ENCODE measurements around the gene NSRP1. TPM values are rescaled to one million over a fixed set of nuclear protein-coding genes. Genes with fewer than 3 reads are reported as not detected.

The NSRP1 gene
- total and polyA plus RNA-seq, 4 donors = 12.9 to 29.2 (median 21.3) TPM

DNA sequence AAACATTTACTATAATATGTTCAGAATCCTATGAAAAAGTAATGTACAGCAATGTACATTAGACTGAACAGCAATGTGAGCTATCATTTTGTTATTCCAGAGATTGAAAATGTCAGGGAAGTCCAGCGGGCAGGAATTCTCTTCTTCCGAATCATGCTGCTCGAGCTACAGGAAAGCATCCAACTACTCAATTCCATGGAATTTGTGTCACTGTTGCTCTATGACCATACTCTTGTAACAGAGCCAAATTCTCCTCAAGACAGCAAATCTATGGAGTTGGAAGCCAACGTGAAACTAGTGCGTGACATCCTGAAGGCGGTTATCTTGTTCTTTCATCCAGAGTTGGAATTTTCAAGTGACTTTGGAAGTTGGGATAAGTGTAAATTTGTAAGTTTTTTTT is 24.8 kb upstream of the NSRP1 start:
- peak overlapping the region; percentile 33 for H3K27ac ChIP-seq (ENCODE audit: low read depth, low read length)
- WGBS (ENCODE audit: insufficient coverage) = 62% methylated on average over 4 of the region's 6 CpGs
- H3K4me3 ChIP-seq (ENCODE audit: low read depth, low read length) = no peak overlapping the region
- H3K27me3 ChIP-seq (ENCODE audit: control insufficient read depth, insufficient read depth, low read length) = peaks cover 3% of the 10 kb centered on the region
- H3K4me1 ChIP-seq (ENCODE audit: control insufficient read depth, insufficient read depth, low read length) = peaks cover 3% of the 10 kb centered on the region
- H3K36me3 ChIP-seq (ENCODE audit: control insufficient read depth, insufficient read depth, low read length) = no peaks in the 10 kb centered on the region
- peak in 2 of 6 donors; percentile 25 to 40 for DNase-seq (ENCODE audit: low read depth in 4 of 6, low spot score in 6 of 6)
- no peaks in the 10 kb centered on the region for H3K9me3 ChIP-seq (ENCODE audit: control insufficient read depth, insufficient read depth, low read length)

DNA sequence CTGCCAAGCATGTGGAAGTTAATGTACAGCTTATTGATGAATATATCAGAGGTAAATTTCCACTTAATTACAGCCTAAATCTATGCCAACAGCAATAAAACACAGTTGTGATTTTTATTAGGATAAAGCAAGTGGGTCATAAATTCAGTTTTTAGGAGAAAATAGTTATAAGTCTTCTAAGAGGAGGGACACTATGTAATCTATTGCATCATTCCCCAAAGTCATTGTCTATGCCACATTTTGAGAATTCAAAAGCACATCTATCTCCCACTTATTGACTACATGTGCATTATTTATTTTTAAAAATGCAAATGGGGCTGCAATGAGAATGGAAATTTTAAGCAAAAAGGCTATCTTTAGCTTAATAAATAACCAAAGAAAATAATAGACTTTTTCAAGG is 23.7 kb upstream of the NSRP1 start:
- H3K4me1 ChIP-seq (ENCODE audit: control insufficient read depth, insufficient read depth, low read length) = peaks cover 3% of the 10 kb centered on the region
- H3K27me3 ChIP-seq (ENCODE audit: control insufficient read depth, insufficient read depth, low read length) = peaks cover 3% of the 10 kb centered on the region
- H3K27ac ChIP-seq (ENCODE audit: low read depth, low read length) = no peak overlapping the region
- no peak overlapping the region for H3K4me3 ChIP-seq (ENCODE audit: low read depth, low read length)
- no peaks in the 10 kb centered on the region for H3K36me3 ChIP-seq (ENCODE audit: control insufficient read depth, insufficient read depth, low read length)
- no peak for DNase-seq (ENCODE audit: low read depth in 4 of 6, low spot score in 6 of 6)
- H3K9me3 ChIP-seq (ENCODE audit: control insufficient read depth, insufficient read depth, low read length) = no peaks in the 10 kb centered on the region

DNA sequence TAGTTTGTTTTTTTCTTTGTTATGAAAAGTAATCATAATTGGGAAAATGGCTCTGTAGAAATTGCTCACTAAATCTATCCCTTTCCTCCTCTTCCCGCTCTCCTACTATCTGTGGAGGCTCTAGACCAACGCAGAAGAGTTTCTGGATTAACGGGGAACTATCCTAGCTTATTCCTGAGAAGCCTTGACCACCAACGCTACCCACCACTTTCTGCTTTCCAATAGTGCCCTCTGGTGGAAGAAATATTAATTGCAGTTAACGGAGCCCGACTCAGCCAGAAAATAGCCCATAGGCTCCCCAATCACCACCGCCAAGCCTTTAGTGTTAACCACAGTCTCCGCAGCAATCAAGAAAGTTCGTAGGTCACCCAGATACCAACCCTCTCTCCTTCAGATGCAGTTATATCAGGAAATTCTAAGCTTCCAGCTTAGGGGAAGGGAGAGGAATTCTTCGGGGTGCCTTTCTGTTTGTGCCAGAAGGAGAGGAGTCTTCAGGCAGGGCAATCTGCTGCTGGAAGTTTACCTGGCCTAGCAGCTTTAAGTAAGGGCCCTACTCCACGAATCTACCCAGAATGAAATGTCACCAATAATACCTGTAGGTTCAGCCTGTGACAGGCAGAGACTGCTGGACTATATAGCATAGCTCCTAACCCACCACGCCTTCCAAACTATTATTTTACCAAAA is 23.0 kb upstream of the NSRP1 start:
- peaks cover 3% of the 10 kb centered on the region for H3K27me3 ChIP-seq (ENCODE audit: control insufficient read depth, insufficient read depth, low read length)
- no peak overlapping the region for H3K27ac ChIP-seq (ENCODE audit: low read depth, low read length)
- peaks cover 3% of the 10 kb centered on the region for H3K4me1 ChIP-seq (ENCODE audit: control insufficient read depth, insufficient read depth, low read length)
- no peaks in the 10 kb centered on the region for H3K36me3 ChIP-seq (ENCODE audit: control insufficient read depth, insufficient read depth, low read length)
- WGBS (ENCODE audit: insufficient coverage) = 10% methylated on average over 4 of the region's 12 CpGs
- peak; percentile 57 to 94 (median 68) for DNase-seq (ENCODE audit: low read depth in 4 of 6, low spot score in 6 of 6)
- no peak overlapping the region for H3K4me3 ChIP-seq (ENCODE audit: low read depth, low read length)
- no peaks in the 10 kb centered on the region for H3K9me3 ChIP-seq (ENCODE audit: control insufficient read depth, insufficient read depth, low read length)

DNA sequence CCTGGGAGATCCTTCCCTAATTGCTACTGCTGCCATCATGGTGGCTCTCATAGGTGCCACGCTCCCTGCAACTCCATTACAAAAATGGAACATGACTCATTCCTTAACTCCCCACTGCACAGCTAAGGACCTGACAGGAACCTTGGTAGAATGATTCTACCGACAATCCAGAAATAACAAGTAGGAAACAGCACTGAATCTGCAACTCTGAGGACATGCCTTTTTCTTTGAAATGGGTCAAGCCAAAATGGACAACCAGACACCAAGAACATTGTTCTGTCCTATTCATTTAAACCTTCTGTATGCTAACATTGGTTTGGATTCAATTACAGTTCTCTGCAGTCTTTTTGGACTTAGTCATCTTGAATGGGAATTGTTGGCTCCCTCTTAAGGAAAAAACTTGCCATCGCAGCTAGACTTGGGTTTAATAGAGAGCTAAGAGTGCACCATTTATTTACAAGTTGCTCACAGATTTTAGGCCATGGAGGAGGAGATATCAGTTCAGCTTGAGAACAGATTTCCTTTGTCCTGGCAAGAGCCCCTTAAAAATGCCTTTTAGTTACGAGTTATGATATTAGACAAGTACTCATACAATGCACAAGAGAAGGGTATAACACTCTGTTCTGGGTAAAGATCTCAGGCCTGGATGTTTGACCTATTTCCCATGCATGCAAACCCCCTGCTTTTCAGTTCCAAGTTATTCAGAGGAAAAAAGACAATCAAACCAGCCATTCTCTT is 20.9 kb upstream of the NSRP1 start:
- Histone ChIP-seq H3K4me3 (ENCODE audit: low read depth, low read length) (no peak overlapping the region), H3K9me3 (ENCODE audit: control insufficient read depth, insufficient read depth, low read length) (no peaks in the 10 kb centered on the region), H3K27ac (ENCODE audit: low read depth, low read length) (no peak overlapping the region), H3K36me3 (ENCODE audit: control insufficient read depth, insufficient read depth, low read length) (no peaks in the 10 kb centered on the region), H3K4me1 (ENCODE audit: control insufficient read depth, insufficient read depth, low read length) (peaks cover 3% of the 10 kb centered on the region), H3K27me3 (ENCODE audit: control insufficient read depth, insufficient read depth, low read length) (peaks cover 3% of the 10 kb centered on the region)
- 93% methylated on average over 2 of the region's 4 CpGs for WGBS (ENCODE audit: insufficient coverage)
- DNase-seq (ENCODE audit: low read depth in 4 of 6, low spot score in 6 of 6) = peak in 3 of 6 donors; percentile 31 to 77 (median 57)

DNA sequence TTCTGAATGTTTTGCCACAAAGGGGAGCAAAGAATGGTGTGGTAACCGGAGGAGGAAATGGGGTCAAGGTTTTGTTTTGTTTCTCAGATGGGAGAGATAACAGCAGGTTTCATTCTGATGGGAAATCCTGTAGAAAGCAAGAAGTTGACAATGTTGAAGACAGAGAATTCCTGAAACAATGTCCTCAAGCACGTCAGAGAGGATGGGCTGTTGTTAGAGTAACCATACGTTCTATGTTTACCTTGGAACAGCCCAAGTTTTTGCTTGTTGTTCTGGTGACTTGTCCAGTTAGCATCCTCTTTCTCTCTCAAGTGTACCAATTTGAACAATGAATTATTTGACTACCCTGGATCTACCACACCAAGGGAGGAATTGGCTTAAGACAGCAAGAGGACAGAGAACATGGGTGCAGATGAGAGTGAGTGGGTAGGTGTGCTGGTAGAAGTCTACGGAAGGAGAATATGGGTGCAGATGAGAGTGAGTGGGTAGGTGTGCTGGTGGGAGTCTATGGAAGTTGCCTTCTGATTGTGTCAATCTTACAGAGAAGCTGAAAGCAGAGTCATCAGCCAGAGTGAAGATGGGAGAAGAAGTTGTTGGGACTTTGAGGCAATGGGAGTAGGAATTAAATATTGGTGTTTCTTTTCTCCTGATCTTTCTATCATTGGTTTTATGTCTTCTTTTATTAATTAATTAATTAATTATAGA is 14.8 kb upstream of the NSRP1 start:
- H3K4me1 ChIP-seq (ENCODE audit: control insufficient read depth, insufficient read depth, low read length) = no peaks in the 10 kb centered on the region
- H3K36me3 ChIP-seq (ENCODE audit: control insufficient read depth, insufficient read depth, low read length) = no peaks in the 10 kb centered on the region
- WGBS (ENCODE audit: insufficient coverage) = 74% methylated on average over 2 of the region's 4 CpGs
- no peak overlapping the region for H3K4me3 ChIP-seq (ENCODE audit: low read depth, low read length)
- H3K27me3 ChIP-seq (ENCODE audit: control insufficient read depth, insufficient read depth, low read length) = no peaks in the 10 kb centered on the region
- no peaks in the 10 kb centered on the region for H3K9me3 ChIP-seq (ENCODE audit: control insufficient read depth, insufficient read depth, low read length)
- H3K27ac ChIP-seq (ENCODE audit: low read depth, low read length) = no peak overlapping the region
- DNase-seq (ENCODE audit: low read depth in 4 of 6, low spot score in 6 of 6) = no peak

DNA sequence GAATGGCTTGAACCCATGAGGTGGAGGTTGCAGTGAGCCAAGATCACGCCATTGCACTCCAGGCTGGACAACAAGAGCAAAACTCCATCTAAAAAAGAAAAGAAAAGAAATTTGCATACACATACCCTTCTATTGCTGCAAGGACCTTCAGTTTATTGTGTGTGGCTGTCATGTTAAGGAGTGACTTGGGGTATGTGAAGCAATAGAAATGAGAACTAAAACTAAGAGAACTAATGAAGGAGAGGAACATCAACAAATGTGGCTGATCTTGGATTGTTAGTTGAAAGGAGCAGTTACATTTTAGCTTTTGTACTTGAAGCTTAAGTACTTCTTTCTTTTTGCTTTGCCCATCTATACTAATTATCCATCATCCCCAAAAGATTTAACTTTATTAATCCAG is 12.7 kb upstream of the NSRP1 start:
- Histone ChIP-seq H3K4me1 (ENCODE audit: control insufficient read depth, insufficient read depth, low read length) (no peaks in the 10 kb centered on the region), H3K4me3 (ENCODE audit: low read depth, low read length) (no peak overlapping the region), H3K36me3 (ENCODE audit: control insufficient read depth, insufficient read depth, low read length) (no peaks in the 10 kb centered on the region), H3K27ac (ENCODE audit: low read depth, low read length) (no peak overlapping the region), H3K9me3 (ENCODE audit: control insufficient read depth, insufficient read depth, low read length) (no peaks in the 10 kb centered on the region), H3K27me3 (ENCODE audit: control insufficient read depth, insufficient read depth, low read length) (no peaks in the 10 kb centered on the region)
- no CpG with 5 or more reads among the region's 1 CpG for WGBS (ENCODE audit: insufficient coverage)
- DNase-seq (ENCODE audit: low read depth in 4 of 6, low spot score in 6 of 6) = no peak

DNA sequence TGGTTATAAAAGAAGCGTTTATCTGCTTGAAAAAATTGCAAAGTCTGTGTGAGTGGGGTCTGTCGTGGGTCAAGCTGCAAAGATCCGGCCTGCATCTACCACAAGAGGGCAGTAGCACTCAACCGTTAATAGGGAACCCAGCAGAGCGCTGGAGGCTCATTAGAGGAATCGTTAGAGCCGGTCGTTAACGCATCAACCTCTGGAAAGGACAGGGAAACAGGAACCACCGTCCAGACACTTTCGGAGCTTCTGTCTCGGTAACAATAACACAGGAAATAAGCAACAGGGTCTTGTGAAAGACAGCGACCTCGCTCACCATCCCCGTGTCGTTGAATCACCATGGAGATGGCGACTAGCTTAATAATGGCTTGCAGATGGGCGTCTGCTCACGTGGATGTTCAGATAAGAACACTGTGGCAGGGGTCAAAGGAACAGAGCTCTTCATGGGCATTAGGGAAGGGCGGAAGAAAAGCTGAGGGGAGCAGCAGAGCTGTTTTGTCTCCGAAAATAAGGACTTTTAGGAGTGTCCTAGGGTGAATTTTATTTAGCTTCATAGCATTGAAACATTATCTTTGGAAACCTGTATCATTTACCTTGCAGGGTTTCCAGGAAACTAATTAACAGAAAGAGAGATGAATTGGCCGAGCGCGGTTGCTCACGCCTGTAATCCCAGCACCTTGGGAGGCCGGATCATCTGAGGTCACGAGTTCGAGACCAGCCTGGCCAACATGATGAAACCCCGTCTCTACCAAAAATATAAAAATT is 11.9 kb upstream of the NSRP1 start:
- no peaks in the 10 kb centered on the region for H3K9me3 ChIP-seq (ENCODE audit: control insufficient read depth, insufficient read depth, low read length)
- no peaks in the 10 kb centered on the region for H3K36me3 ChIP-seq (ENCODE audit: control insufficient read depth, insufficient read depth, low read length)
- H3K4me1 ChIP-seq (ENCODE audit: control insufficient read depth, insufficient read depth, low read length) = no peaks in the 10 kb centered on the region
- 21% methylated on average over 27 of the region's 29 CpGs for WGBS (ENCODE audit: insufficient coverage)
- H3K27ac ChIP-seq (ENCODE audit: low read depth, low read length) = peak overlapping the region; percentile 31
- DNase-seq (ENCODE audit: low read depth in 4 of 6, low spot score in 6 of 6) = peak; percentile 72 to 96 (median 78)
- no peaks in the 10 kb centered on the region for H3K27me3 ChIP-seq (ENCODE audit: control insufficient read depth, insufficient read depth, low read length)
- peak overlapping the region; percentile 35 for H3K4me3 ChIP-seq (ENCODE audit: low read depth, low read length)

DNA sequence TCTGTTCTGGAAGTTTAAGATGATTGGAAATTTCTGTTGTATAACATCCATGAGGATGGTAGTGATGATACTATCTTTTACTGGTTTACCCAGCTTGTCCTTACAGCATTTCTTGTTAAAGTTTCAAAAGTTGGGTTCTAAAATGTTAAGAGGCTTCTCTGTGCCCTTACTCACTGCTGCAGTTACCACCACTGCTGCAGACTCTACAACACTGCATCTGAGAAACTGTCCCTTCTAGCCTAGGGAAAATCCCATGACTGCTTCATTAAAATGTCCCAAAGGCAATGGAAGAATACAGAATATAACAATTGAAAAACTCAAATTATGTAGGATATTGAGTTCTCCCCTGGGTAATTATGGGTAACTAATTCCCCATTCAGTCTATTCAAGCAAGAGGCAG is 3.8 kb upstream of the NSRP1 start:
- Histone ChIP-seq H3K27ac (ENCODE audit: low read depth, low read length) (no peak overlapping the region), H3K9me3 (ENCODE audit: control insufficient read depth, insufficient read depth, low read length) (no peaks in the 10 kb centered on the region), H3K4me1 (ENCODE audit: control insufficient read depth, insufficient read depth, low read length) (peaks cover 4% of the 10 kb centered on the region), H3K36me3 (ENCODE audit: control insufficient read depth, insufficient read depth, low read length) (no peaks in the 10 kb centered on the region), H3K27me3 (ENCODE audit: control insufficient read depth, insufficient read depth, low read length) (no peaks in the 10 kb centered on the region), H3K4me3 (ENCODE audit: low read depth, low read length) (no peak overlapping the region)
- DNase-seq (ENCODE audit: low read depth in 4 of 6, low spot score in 6 of 6) = no peak

DNA sequence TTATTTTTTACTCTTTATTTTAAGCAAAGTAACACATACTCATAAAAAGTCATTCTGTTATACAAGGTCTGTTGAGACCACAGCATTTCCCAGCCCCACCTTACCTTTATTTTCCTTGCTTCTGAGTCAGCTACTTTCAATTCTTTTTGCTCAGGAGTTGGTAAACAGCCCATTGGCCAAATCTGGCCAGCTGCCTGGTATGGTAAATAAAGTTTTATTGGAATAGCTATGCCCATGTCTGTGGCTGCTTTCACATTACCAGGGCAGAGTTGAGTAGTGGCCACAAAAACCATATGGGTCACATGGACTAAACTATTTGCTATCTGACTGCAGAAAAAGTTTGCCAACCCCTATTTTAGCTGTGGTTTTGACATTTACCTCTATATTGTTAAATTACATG is 3.4 kb upstream of the NSRP1 start:
- H3K36me3 ChIP-seq (ENCODE audit: control insufficient read depth, insufficient read depth, low read length) = no peaks in the 10 kb centered on the region
- no peak for DNase-seq (ENCODE audit: low read depth in 4 of 6, low spot score in 6 of 6)
- H3K9me3 ChIP-seq (ENCODE audit: control insufficient read depth, insufficient read depth, low read length) = no peaks in the 10 kb centered on the region
- H3K4me3 ChIP-seq (ENCODE audit: low read depth, low read length) = no peak overlapping the region
- no peak overlapping the region for H3K27ac ChIP-seq (ENCODE audit: low read depth, low read length)
- no peaks in the 10 kb centered on the region for H3K27me3 ChIP-seq (ENCODE audit: control insufficient read depth, insufficient read depth, low read length)
- H3K4me1 ChIP-seq (ENCODE audit: control insufficient read depth, insufficient read depth, low read length) = peaks cover 4% of the 10 kb centered on the region

Data from spinal cord (tissue), 10 donors.